MM.1S (cell line): ENCODE data around the gene SPINK1.

ENCODE experiments used
- CTCF ChIP-seq: fragments of 300-600 bp; sonication (generic); IDR thresholded peaks from 2 replicates; pipeline ENCODE4 v1.5.1; 2016; ENCODE audit warnings: antibody characterized with exemption, low read length, mixed read lengths
- EZH2 ChIP-seq: fragments of 300-600 bp; sonication (generic); optimal IDR thresholded peaks from 2 replicates; pipeline ENCODE3; 2017; ENCODE audit warnings: low read depth, mild to moderate bottlenecking, antibody characterized with exemption, low read length, mixed read lengths
- EZH2phosphoT487 ChIP-seq: fragments of 300-600 bp; sonication (generic); IDR thresholded peaks from 2 replicates; pipeline ENCODE4 v1.6.1; 2018; ENCODE audit warnings: antibody characterized with exemption, low read length

GRCh38 chr5:147859962-147860640 lies 28.6 kb upstream of the SPINK1 start:
- TF ChIP-seq CTCF (no peak), EZH2phosphoT487 (no peak), EZH2 (no peak)
